Erythroblast (primary cell): ENCODE measurements around the gene PARM1.

ENCODE experiments used
- DNase-seq, 2 experiments: peaks; one replicate each; lab custom pipeline; 2025; lab: John Stamatoyannopoulos, UW
- GATA1 ChIP-seq: IDR thresholded peaks from 2 replicates; pipeline ENCODE4 v1.6.1; 2011; ENCODE audit warnings: low read depth, mild to moderate bottlenecking, control low read depth, low read length, moderate library complexity
- POLR2A ChIP-seq: IDR thresholded peaks from 2 replicates; pipeline ENCODE4 v1.6.1; 2011; ENCODE audit warnings: mild to moderate bottlenecking, low read length

PARM1 gene

GRCh38 chr4:75038376-75038775, 105.5 kb downstream of the PARM1 start:
- no peak for DNase-seq
- TF ChIP-seq GATA1 = no peak
- no peak for TF ChIP-seq POLR2A

- no peak for TF ChIP-seq POLR2A
- TF ChIP-seq GATA1 = no peak
- no peak for DNase-seq
These were observed 107.8 kb downstream of the PARM1 start for GRCh38 chr4:75040703-75041102.

DNA sequence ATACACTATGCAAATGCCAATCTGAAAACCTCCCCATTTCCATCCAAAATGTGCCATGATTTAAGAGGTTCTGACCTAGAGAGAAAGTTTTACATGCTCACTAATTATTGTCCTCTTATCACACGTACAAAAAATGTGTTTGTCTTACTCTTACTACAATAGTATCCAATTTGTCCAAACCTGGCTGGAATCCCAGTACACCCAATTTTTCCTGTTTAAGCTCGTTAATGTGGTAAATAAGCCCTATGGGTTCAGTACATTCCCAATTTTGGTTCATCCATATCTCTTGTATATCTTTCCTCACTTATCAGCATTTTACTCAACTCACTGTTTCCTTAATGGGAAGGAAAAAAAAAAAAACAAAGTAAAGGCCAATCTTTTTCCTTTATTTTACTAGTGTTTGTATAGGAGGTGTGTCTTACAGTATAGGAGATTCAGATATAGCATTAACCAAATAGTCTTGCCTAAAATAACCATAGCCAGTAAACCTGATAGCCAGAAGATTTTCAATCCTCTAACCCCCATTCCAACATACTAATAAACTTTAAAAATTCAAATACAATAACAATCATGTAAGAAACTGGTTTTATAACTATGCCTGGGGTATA, 109.8 kb downstream of the PARM1 start:
- no peak for DNase-seq
- TF ChIP-seq POLR2A (no peak), GATA1 (no peak)

DNA sequence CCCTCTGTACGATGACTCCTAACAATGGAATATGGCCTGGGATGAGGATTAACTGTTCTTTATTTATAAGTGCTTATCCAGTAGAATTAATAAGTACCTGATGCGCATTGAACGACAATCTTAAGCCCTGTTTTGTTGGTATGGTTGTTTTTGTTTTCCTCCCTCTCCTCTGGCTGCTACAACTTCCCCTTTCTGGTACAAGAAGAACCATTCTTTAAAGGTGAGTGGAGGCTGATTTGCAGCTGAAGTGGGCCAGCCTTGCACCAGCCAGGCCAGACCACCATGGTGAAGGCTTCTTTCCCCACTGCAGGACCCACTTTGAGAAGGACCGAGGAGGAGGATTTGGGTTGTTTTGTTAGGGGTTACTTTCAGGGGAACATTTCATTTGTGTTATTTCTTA, 113.3 kb downstream of the PARM1 start:
- no peak for DNase-seq
- TF ChIP-seq POLR2A (no peak), GATA1 (no peak)

- TF ChIP-seq POLR2A (no peak), GATA1 (no peak)
- no peak for DNase-seq
These were observed 113.7 kb downstream of the PARM1 start for GRCh38 chr4:75046641-75047040.

DNA sequence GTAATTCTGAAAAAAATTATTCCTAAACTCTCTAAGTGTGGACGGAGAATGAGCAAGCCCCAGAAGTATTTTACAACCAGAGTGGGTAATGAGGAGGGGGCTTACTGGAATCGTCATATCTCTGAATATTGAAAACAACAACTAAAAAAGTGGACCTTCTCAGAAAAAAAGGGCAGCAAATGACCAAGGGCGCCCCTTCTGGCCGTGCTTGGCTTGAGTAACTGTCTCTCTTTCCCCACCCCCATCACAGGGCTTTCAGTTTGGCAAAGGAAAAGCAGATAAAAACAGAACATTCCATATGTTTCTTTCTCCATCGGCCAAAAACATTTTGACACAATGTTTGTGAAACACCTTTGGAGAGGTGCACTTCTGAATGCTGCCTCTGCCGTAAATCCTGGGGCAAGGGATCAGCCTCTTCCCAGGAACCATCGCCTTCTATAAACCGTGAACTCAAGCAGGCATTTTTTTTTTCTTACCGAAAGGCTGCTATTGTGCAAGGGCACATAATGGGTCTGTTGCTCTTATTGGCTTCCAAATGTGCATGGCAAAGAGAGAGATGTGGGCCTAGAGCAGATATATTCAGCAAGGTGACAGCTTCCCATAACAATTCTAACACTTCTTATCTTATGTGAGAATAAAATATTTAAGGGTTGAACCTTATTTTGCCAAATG, 115.4 kb downstream of the PARM1 start:
- DNase-seq = no peak
- TF ChIP-seq POLR2A (no peak), GATA1 (no peak)

- no peak for TF ChIP-seq GATA1
- TF ChIP-seq POLR2A = no peak
- DNase-seq = no peak
These were observed 118.5 kb downstream of the PARM1 start for GRCh38 chr4:75051431-75051830.

DNA sequence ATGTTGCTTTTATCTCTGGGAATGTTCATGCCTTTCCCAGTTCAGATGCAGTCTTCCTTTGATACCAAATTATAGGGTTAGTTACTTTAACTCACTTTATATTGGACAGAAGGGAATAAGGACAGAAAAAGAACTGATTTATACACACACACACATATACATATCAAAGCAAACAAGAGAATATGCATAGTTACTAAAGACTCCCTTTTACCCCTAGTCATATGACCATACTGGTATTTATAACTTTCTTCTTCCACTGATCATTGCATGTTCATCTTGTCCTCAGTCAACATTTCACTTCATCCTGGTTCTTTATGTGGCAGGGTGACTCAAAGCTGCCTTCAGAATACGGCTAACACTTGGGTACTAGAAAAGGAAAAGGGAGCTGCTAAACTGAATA, 120.4 kb downstream of the PARM1 start:
- DNase-seq = no peak
- TF ChIP-seq GATA1 (no peak), POLR2A (no peak)

- TF ChIP-seq POLR2A = no peak
- TF ChIP-seq GATA1 = no peak
- peak; percentile 28 to 45 for DNase-seq
These were observed 121.2 kb downstream of the PARM1 start for GRCh38 chr4:75054078-75054477.

- peak in 1 of 2 experiments; percentile 8 for DNase-seq
- TF ChIP-seq POLR2A (no peak), GATA1 (no peak)
These were observed 123.4 kb downstream of the PARM1 start for GRCh38 chr4:75056277-75056676.

- TF ChIP-seq GATA1 = no peak
- no peak for TF ChIP-seq POLR2A
- DNase-seq = no peak
These were observed 124.5 kb downstream of the PARM1 start for GRCh38 chr4:75057369-75057768.

DNA sequence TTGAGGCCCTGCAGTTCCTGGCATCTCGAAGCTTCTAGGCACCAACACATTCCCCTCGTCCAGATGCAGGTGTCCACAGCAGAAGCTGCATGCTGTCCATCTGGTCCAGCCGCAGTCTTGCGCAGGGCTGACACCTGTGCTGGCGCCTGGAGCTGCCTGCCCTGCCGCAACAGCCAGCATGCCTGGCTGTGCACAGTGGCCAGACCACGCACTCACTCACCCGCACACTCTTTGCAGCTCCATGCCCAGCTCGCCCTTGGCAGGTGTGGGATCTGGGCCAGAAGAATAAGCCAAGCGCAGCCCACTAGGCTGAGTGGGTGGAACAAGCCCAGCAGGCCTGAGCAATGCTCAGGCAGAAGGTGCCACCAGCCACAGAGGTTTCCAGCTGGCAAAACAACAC, 125.6 kb downstream of the PARM1 start:
- TF ChIP-seq POLR2A = no peak
- TF ChIP-seq GATA1 = no peak
- no peak for DNase-seq

GRCh38 chr4:75063433-75063832, 130.5 kb downstream of the PARM1 start:
- DNase-seq = no peak
- TF ChIP-seq POLR2A = no peak

DNA sequence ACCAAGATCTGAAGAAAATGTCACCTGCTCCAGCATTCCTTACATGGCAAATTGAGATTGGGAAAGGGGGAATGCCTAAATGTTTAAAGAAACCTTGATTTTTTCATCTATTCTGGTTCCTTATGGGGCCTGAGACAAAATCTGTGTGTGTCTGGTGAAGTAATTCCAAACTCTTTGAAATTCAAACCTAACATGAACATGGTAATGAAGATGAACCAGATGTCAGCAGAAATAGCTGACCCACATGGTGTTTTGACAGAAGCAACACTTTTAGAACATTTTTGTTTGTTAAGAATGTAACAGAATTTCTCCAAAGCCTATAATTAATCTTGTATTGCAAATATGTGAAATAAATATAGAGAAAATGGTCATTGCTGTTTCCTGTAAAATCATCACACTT, 133.0 kb downstream of the PARM1 start:
- DNase-seq = no peak
- TF ChIP-seq GATA1 (no peak), POLR2A (no peak)

DNA sequence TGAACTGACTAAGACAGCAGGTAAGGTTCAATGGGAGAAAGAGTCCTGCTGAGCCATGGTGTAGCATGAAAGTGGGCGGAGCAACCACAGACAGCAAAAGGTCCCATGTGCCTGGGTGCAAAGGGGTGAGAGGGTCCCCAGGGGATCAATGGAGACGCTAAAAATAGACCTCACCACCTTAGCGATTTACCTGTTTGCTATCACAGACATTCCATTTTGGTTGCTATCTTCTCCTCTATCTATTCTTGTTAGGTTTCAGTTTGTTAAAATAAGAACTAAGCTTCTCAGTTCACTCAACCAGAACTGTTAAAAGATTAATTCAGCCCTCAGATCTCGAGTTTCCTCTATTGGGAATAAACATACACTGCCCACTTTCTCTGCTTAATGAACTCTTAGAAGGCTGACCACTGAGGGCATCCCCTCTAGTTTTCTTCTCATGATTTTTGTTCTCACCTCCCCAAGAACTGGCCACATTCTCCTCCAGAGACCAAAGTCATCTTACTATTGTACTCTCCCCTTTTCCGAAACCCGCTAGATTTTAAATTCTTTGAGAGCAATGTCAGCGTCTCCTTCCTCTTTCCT, 136.7 kb downstream of the PARM1 start:
- DNase-seq = no peak
- TF ChIP-seq POLR2A (no peak), GATA1 (no peak)
